HEK293 (cell line): ENCODE data around the gene GZF1.

Source experiments
- CTCF ChIA-PET: fragments of 350-600 bp; formaldehyde crosslinking; extraction: SDS; loops from one replicate; lab custom pipeline; 2021; ENCODE audit warnings: antibody characterized with exemption; lab: Yijun Ruan, JAX
- POLR2A ChIA-PET: fragments of 300-600 bp; formaldehyde crosslinking; extraction: SDS; loops from one replicate; lab custom pipeline; 2020; ENCODE audit warnings: antibody characterized with exemption, inconsistent platforms; lab: Yijun Ruan, JAX
- H3K27ac ChIP-seq: fragments of 200-500 bp; sonication (Bioruptor generic); 2 replicates; pipeline ENCODE4 v1.5.1; 2014; ENCODE audit warnings: low read depth, low read length, control low read depth, inconsistent platforms; ENCODE audit errors: extremely low read depth
- H3K36me3 ChIP-seq, 2 experiments: fragments of 200-500 bp in 1 of 2; sonication (Bioruptor generic) in 1 of 2; 1 replicate in 1 of 2; 2 replicates in 1 of 2; pipeline ENCODE4 v1.5.1; 2014 to 2017; ENCODE audit warnings: inconsistent platforms in 2 of 2, low read length in 2 of 2; ENCODE audit not compliant: control insufficient read depth in 2 of 2, insufficient read depth in 1 of 2
- H3K4me1 ChIP-seq: fragments of 200-500 bp; sonication (Bioruptor generic); 2 replicates; pipeline ENCODE4 v1.5.1; 2014; ENCODE audit warnings: mild to moderate bottlenecking, low read length, inconsistent platforms; ENCODE audit not compliant: control insufficient read depth, insufficient read depth
- H3K4me3 ChIP-seq: 2 replicates; pipeline ENCODE4 v1.5.1; 2011; ENCODE audit warnings: low read depth, mild to moderate bottlenecking, control low read depth, low read length, moderate library complexity
- H3K9me3 ChIP-seq: fragments of 200-500 bp; sonication (Bioruptor generic); 2 replicates; pipeline ENCODE4 v1.5.1; 2014; ENCODE audit warnings: low read depth, low read length, inconsistent platforms; ENCODE audit not compliant: control insufficient read depth, insufficient read depth
- KLF1 ChIP-seq: fragments of 450-650 bp; formaldehyde crosslinking; IDR thresholded peaks from 2 replicates; pipeline ENCODE4 v1.5.1; 2016; ENCODE audit warnings: missing biosample characterization, missing genetic modification characterization
- KLF10 ChIP-seq: fragments of 450-650 bp; IDR thresholded peaks from 2 replicates; pipeline ENCODE4 v1.5.1; 2018; ENCODE audit warnings: missing biosample characterization, mild to moderate bottlenecking, missing genetic modification characterization
- KLF9 ChIP-seq: fragments of 450-650 bp; formaldehyde crosslinking; IDR thresholded peaks from 2 replicates; pipeline ENCODE4 v1.5.1; 2016; ENCODE audit warnings: missing biosample characterization, missing genetic modification characterization, low read depth
- PATZ1 ChIP-seq: fragments of 450-650 bp; formaldehyde crosslinking; IDR thresholded peaks from 2 replicates; pipeline ENCODE4 v1.5.1; 2016; ENCODE audit warnings: missing biosample characterization, missing genetic modification characterization
- SCRT2 ChIP-seq: fragments of 450-650 bp; formaldehyde crosslinking; IDR thresholded peaks from 2 replicates; pipeline ENCODE4 v1.5.1; 2016; ENCODE audit warnings: missing biosample characterization, missing genetic modification characterization
- ZBTB44 ChIP-seq: fragments of 450-650 bp; IDR thresholded peaks from 2 replicates; pipeline ENCODE4 v1.5.1; 2018; ENCODE audit warnings: missing biosample characterization, mild to moderate bottlenecking, missing genetic modification characterization
- ZBTB49 ChIP-seq: fragments of 450-650 bp; formaldehyde crosslinking; IDR thresholded peaks from 2 replicates; pipeline ENCODE4 v1.5.1; 2016; ENCODE audit warnings: missing biosample characterization, missing genetic modification characterization, low read depth
- ZEB2 ChIP-seq: fragments of 450-650 bp; formaldehyde crosslinking; IDR thresholded peaks from 2 replicates; pipeline ENCODE4 v1.5.1; 2016; ENCODE audit warnings: missing biosample characterization, missing genetic modification characterization
- ZFHX2 ChIP-seq: fragments of 450-650 bp; formaldehyde crosslinking; conservative IDR thresholded peaks from 2 replicates; pipeline ENCODE4 v1.5.1; 2016; ENCODE audit warnings: missing biosample characterization, missing genetic modification characterization
- ZNF138 ChIP-seq: fragments of 450-650 bp; formaldehyde crosslinking; IDR thresholded peaks from 2 replicates; pipeline ENCODE4 v1.5.1; 2016; ENCODE audit warnings: missing biosample characterization, missing genetic modification characterization, borderline replicate concordance
- ZNF169 ChIP-seq: fragments of 450-650 bp; formaldehyde crosslinking; IDR thresholded peaks from 2 replicates; pipeline ENCODE4 v1.5.1; 2016; ENCODE audit warnings: missing biosample characterization, missing genetic modification characterization
- ZNF214 ChIP-seq: fragments of 450-650 bp; formaldehyde crosslinking; IDR thresholded peaks from 2 replicates; pipeline ENCODE4 v1.5.1; 2017; ENCODE audit warnings: missing biosample characterization, mild to moderate bottlenecking, missing genetic modification characterization, borderline replicate concordance
- ZNF23 ChIP-seq: fragments of 450-650 bp; formaldehyde crosslinking; IDR thresholded peaks from 2 replicates; pipeline ENCODE4 v1.5.1; 2016; ENCODE audit warnings: missing biosample characterization, missing genetic modification characterization, borderline replicate concordance
- ZNF248 ChIP-seq: fragments of 450-650 bp; formaldehyde crosslinking; IDR thresholded peaks from 2 replicates; pipeline ENCODE4 v1.5.1; 2017; ENCODE audit warnings: missing biosample characterization, missing genetic modification characterization
- ZNF362 ChIP-seq: fragments of 450-650 bp; formaldehyde crosslinking; IDR thresholded peaks from 2 replicates; pipeline ENCODE4 v1.5.1; 2016; ENCODE audit warnings: missing biosample characterization, missing genetic modification characterization
- ZNF391 ChIP-seq: fragments of 450-650 bp; formaldehyde crosslinking; IDR thresholded peaks from 2 replicates; pipeline ENCODE4 v1.5.1; 2016; ENCODE audit warnings: low read depth, missing biosample characterization, missing genetic modification characterization, borderline replicate concordance
- ZNF398 ChIP-seq: fragments of 450-650 bp; formaldehyde crosslinking; IDR thresholded peaks from 2 replicates; pipeline ENCODE4 v1.5.1; 2017; ENCODE audit warnings: missing biosample characterization, missing genetic modification characterization
- ZNF449 ChIP-seq: fragments of 450-650 bp; formaldehyde crosslinking; IDR thresholded peaks from 2 replicates; pipeline ENCODE4 v1.5.1; 2017; ENCODE audit warnings: missing biosample characterization, mild to moderate bottlenecking, missing genetic modification characterization, moderate library complexity
- ZNF629 ChIP-seq: fragments of 450-650 bp; formaldehyde crosslinking; IDR thresholded peaks from 2 replicates; pipeline ENCODE4 v1.5.1; 2017; ENCODE audit warnings: missing biosample characterization, missing genetic modification characterization
- ZNF654 ChIP-seq: fragments of 450-650 bp; formaldehyde crosslinking; IDR thresholded peaks from 2 replicates; pipeline ENCODE4 v1.5.1; 2016; ENCODE audit warnings: low read depth, missing biosample characterization, missing genetic modification characterization
- ZNF677 ChIP-seq: fragments of 450-650 bp; IDR thresholded peaks from 2 replicates; pipeline ENCODE4 v1.5.0; 2018; ENCODE audit warnings: missing biosample characterization, mild to moderate bottlenecking, missing genetic modification characterization, moderate library complexity
- ZNF837 ChIP-seq: fragments of 450-650 bp; formaldehyde crosslinking; IDR thresholded peaks from 2 replicates; pipeline ENCODE4 v1.5.1; 2016; ENCODE audit warnings: missing biosample characterization, missing genetic modification characterization
- ZSCAN30 ChIP-seq: fragments of 450-650 bp; IDR thresholded peaks from 2 replicates; pipeline ENCODE4 v1.5.1; 2018; ENCODE audit warnings: missing biosample characterization, mild to moderate bottlenecking, missing genetic modification characterization, moderate library complexity

GZF1 gene

GRCh38 chr20:23349338-23350195 lies 12.4 kb upstream of the GZF1 start (continued):
- TF ChIP-seq ZNF398 (peak; percentile 84), ZSCAN30 (tag by site-specific recombination) (no peak), ZNF138 (tag by site-specific recombination) (no peak), ZBTB44 (no peak), KLF9 (tag by site-specific recombination) (peak; percentile 87), ZFHX2 (tag by site-specific recombination) (peak; percentile 84), KLF10 (no peak), ZNF362 (tag by site-specific recombination) (no peak), ZNF677 (tag by site-specific recombination) (no peak), ZNF654 (tag by site-specific recombination) (peak; percentile 29; the same call in 1 of the 2 replicates)
- TF ChIP-seq, all 188 proteins: peak for 10

GRCh38 chr20:23350196-23350903 lies 11.6 kb upstream of the GZF1 start, which contains the start of gene NXT1:
TSS of gene NXT1 (plus strand) at chr20:23350791. CDS start at chr20:23354042, 3,251 bp downstream.
- H3K4me3 ChIP-seq, result peak within 1 kb of the TSS; percentile 77
- H3K27ac ChIP-seq, result peak within 1 kb of the TSS; percentile 85
- H3K4me1 ChIP-seq, result 0 out of 2 replicates have a peak, but pooled peaks cover 2% of the 10 kb centered on the region
- ChIA-PET POLR2A (interaction anchor here (0.6 to 2.6 kb wide), 16 partner anchors 8 to 1721 kb away, joined by 3 to 30 read pairs (median 4); partner anchors contain the start of genes GZF1 and NAPB), CTCF (interaction anchor here (0.5 to 1.3 kb wide), 18 partner anchors 7 to 664 kb away, joined by 3 to 11 read pairs (median 4); no protein-coding TSS in a partner anchor)
- no peaks in the 10 kb centered on the region for H3K9me3 ChIP-seq
- H3K36me3 ChIP-seq, result peaks cover 0 to 26% of the 10 kb centered on the region in 2 experiments; a peak in 2 of 3 replicates
- peak; percentile 73; the same call in 1 of the 2 replicates for TF ChIP-seq ZNF629 (tag by site-specific recombination)
- no peak for TF ChIP-seq ZBTB49 (tag by site-specific recombination)
- no peak for TF ChIP-seq ZNF23 (tag by site-specific recombination)
- TF ChIP-seq ZSCAN30 (tag by site-specific recombination), result peak; percentile 41; the same call in 1 of the 2 replicates
- TF ChIP-seq ZEB2 (tag by site-specific recombination), result no peak
- TF ChIP-seq ZNF248, result no peak
- no peak for TF ChIP-seq ZNF169
- TF ChIP-seq ZNF391, result no peak
- TF ChIP-seq KLF1, result peak; percentile 12; the same call in 1 of the 2 replicates
- no peak for TF ChIP-seq ZNF214
- TF ChIP-seq PATZ1 (tag by site-specific recombination), result no peak
- TF ChIP-seq SCRT2 (tag by site-specific recombination), result peak; percentile 86
- no peak for TF ChIP-seq ZNF837 (tag by site-specific recombination)
- TF ChIP-seq ZNF449 (tag by site-specific recombination), result no peak
